Right lobe of liver (tissue), 6 donors: ENCODE data around the gene B3GALNT2. TPM values are rescaled to one million over a fixed set of nuclear protein-coding genes. Genes with fewer than 3 reads are reported as not detected.
"Not testable (repeated sequence)": the region's sequence is repeated elsewhere in the genome, so short reads cannot be mapped to it uniquely, and the experiment has no call there.

Experiments
- ATAC-seq, 4 donors: fragments of 200-7000 bp; cut with Tn5 transposase; one replicate each; pipeline ENCODE4 v1.9.1; 2020; ENCODE audit warnings: mild to moderate bottlenecking in 4 of 4, moderate library complexity in 4 of 4
- DNase-seq, 3 donors: peaks; one replicate each; pipeline ENCODE4 v3.0.0-alpha.2; 2020
- H3K27ac ChIP-seq, 3 donors: fragments of 200-600 bp; one replicate each; pipeline ENCODE4 v1.8.0; 2022
- H3K27me3 ChIP-seq, 2 donors: fragments of 200-600 bp; one replicate each; pipeline ENCODE4 v1.8.0; 2022
- H3K36me3 ChIP-seq, 4 donors: fragments of 200-600 bp; sonication (generic) in 1 of 4; one replicate each; pipeline versions ENCODE4 v1.5.1 to v1.8.0; 2017 to 2022; ENCODE audit warnings: control low read depth in 1 of 4
- H3K4me1 ChIP-seq, 4 donors: fragments of 200-600 bp; sonication (generic) in 1 of 4; one replicate each; pipeline versions ENCODE4 v1.5.1 to v1.8.0; 2017 to 2022; ENCODE audit warnings: control low read depth in 1 of 4
- H3K4me3 ChIP-seq, 3 donors: fragments of 200-600 bp; one replicate each; pipeline ENCODE4 v1.8.0; 2022
- H3K9me3 ChIP-seq, 4 donors: fragments of 200-600 bp; sonication (generic) in 1 of 4; one replicate each; pipeline versions ENCODE4 v1.5.1 to v1.8.0; 2017 to 2022; ENCODE audit warnings: control low read depth in 1 of 4
- CTCF ChIP-seq, 4 donors: fragments of 200-600 bp in 3 of 4; fragments of 450-650 bp in 1 of 4; IDR thresholded peaks; one replicate each; pipeline versions ENCODE4 v1.5.1 to v1.8.0; 2016 to 2022; ENCODE audit warnings: antibody characterized with exemption in 4 of 4, mild to moderate bottlenecking in 2 of 4
- POLR2A ChIP-seq: fragments of 450-650 bp; IDR thresholded peaks from one replicate; pipeline ENCODE4 v1.6.1; 2017; ENCODE audit warnings: antibody characterized with exemption, mild to moderate bottlenecking
- WGBS: methylation state at CpG from one replicate; pipeline ENCODE4 v1.1.6; 2018; ENCODE audit warnings: low coverage, low lambda C conversion rate; ENCODE audit not compliant: insufficient coverage; ENCODE audit errors: missing lambda C conversion rate; 5-methylcytosine and 5-hydroxymethylcytosine counted together
- intact Hi-C, 2 donors: fragments of 100-400 bp; cut with DNase I; formaldehyde crosslinking; loops; one replicate each; pipeline versions ENCODE4 v1.11.2 to v1.14.1; 2022
- total RNA-seq, 6 experiments: library from RNA; depleted of rRNA in 2 of 6; stranded (reverse); fragments of >200 nt in 2 of 6; fragmentation: NEBNext Ultra II Directional in 3 of 6; extraction: Animal tissue kit (Norgen Biotek cat#: 25700) in 3 of 6; gene quantifications; one replicate each; pipeline versions ENCODE4 v1.1.0 to v1.2.4, GENCODE V29; 2016 to 2023
- donor health status: DM: no; HTN: yes; CAD: no.
- donor health status: DM: no; HTN: no; CAD: no.
- donor health status: DM: no; HTN: no; CAD: no.
- donor health status: DM: no; HTN: yes; CAD: no.
- donor health status: DM: no; HTN: yes; CAD: no.

The B3GALNT2 gene
- total RNA-seq, 6 experiments from 2014 or later: 7.0 to 15.5 (median 9.1) TPM

- Histone ChIP-seq H3K27ac (no peak overlapping the region), H3K36me3 (no peaks in the 10 kb centered on the region), H3K27me3 (no peaks in the 10 kb centered on the region), H3K4me1 (no peaks in the 10 kb centered on the region), H3K4me3 (no peak overlapping the region), H3K9me3 (no peaks in the 10 kb centered on the region)
- TF ChIP-seq POLR2A (no peak), CTCF (IDR thresholded peaks at IDR 0.05) (no peak)
- 42% methylated on average over 6 of the region's 9 CpGs for WGBS
- ATAC-seq (no peak), DNase-seq (no peak)
- intact Hi-C loops: no loop called here
Measured at GRCh38 chr1:235545292-235545930, 41.2 kb upstream of the B3GALNT2 start.

GRCh38 chr1:235542845-235543244 is 38.6 kb upstream of the B3GALNT2 start:
- H3K4me3 ChIP-seq, ATAC-seq, H3K27me3 ChIP-seq, H3K36me3 ChIP-seq, H3K4me1 ChIP-seq, DNase-seq, intact Hi-C loops, H3K27ac ChIP-seq, H3K9me3 ChIP-seq: not testable (repeated sequence)
- 69% methylated on average over 4 of the region's 7 CpGs for WGBS

- H3K36me3 ChIP-seq: no peaks in the 10 kb centered on the region
- intact Hi-C loops: no loop called here
- ATAC-seq (no peak), DNase-seq (no peak)
- H3K27me3 ChIP-seq: no peaks in the 10 kb centered on the region
- H3K9me3 ChIP-seq: no peaks in the 10 kb centered on the region
- 50% methylated on average over 4 of the region's 8 CpGs for WGBS
- TF ChIP-seq POLR2A (no peak), CTCF (IDR thresholded peaks at IDR 0.05) (no peak)
- H3K4me3 ChIP-seq: no peak overlapping the region
- H3K27ac ChIP-seq: no peak overlapping the region
- no peaks in the 10 kb centered on the region for H3K4me1 ChIP-seq
Measured at GRCh38 chr1:235533476-235534168, 29.4 kb upstream of the B3GALNT2 start.

GRCh38 chr1:235532360-235532759 is 28.1 kb upstream of the B3GALNT2 start:
- no peak for TF ChIP-seq CTCF (IDR thresholded peaks at IDR 0.05)
- no peak for TF ChIP-seq POLR2A
- Histone ChIP-seq H3K9me3 (no peaks in the 10 kb centered on the region), H3K27ac (no peak overlapping the region), H3K36me3 (no peaks in the 10 kb centered on the region), H3K4me1 (no peaks in the 10 kb centered on the region), H3K27me3 (no peaks in the 10 kb centered on the region), H3K4me3 (no peak overlapping the region)
- DNase-seq (no peak), ATAC-seq (no peak)
- intact Hi-C loops: no loop called here
- WGBS: 75% methylated on average over 2 of the region's 2 CpGs

GRCh38 chr1:235527196-235527814 is 23.1 kb upstream of the B3GALNT2 start:
- Histone ChIP-seq H3K27me3 (no peaks in the 10 kb centered on the region), H3K9me3 (no peaks in the 10 kb centered on the region), H3K4me3 (no peak overlapping the region), H3K27ac (peak overlapping the region; percentile 2 to 78 (median 57)), H3K4me1 (no peaks in the 10 kb centered on the region), H3K36me3 (no peaks in the 10 kb centered on the region)
- ATAC-seq (peak; percentile 91 to 97 (median 95)), DNase-seq (peak in 1 of 3 donors; percentile 65)
- 62% methylated on average over 4 of the region's 4 CpGs for WGBS
- intact Hi-C loops: no loop called here
- TF ChIP-seq CTCF (IDR thresholded peaks at IDR 0.05) (no peak), POLR2A (no peak)
